ENCODE measurements around the gene LASP1.

The LASP1 gene

GRCh38 chr17:38889745-38890409, 20.0 kb downstream of the LASP1 start:
- no peak for DNase-seq

- no peak for DNase-seq
Observed at GRCh38 chr17:38890410-38890746, 20.5 kb downstream of the LASP1 start.

- no peak for DNase-seq
Observed at GRCh38 chr17:38891441-38891840, 21.6 kb downstream of the LASP1 start.

GRCh38 chr17:38892083-38892482, 22.2 kb downstream of the LASP1 start:
- no peak for DNase-seq

- no peak for DNase-seq
Observed at GRCh38 chr17:38892620-38893019, 22.8 kb downstream of the LASP1 start.

GRCh38 chr17:38893113-38893512, 23.3 kb downstream of the LASP1 start:
- no peak for DNase-seq

- DNase-seq, result no peak
Observed at GRCh38 chr17:38893607-38894006, 23.7 kb downstream of the LASP1 start.

GRCh38 chr17:38894276-38894675, 24.4 kb downstream of the LASP1 start:
- DNase-seq, result no peak

- no peak for DNase-seq
Observed at GRCh38 chr17:38896346-38896954, 26.6 kb downstream of the LASP1 start.

GRCh38 chr17:38897176-38897575, 27.3 kb downstream of the LASP1 start:
- DNase-seq, result no peak

- DNase-seq, result no peak
Observed at GRCh38 chr17:38897671-38898290, 27.9 kb downstream of the LASP1 start.

- DNase-seq, result no peak
Observed at GRCh38 chr17:38898291-38898679, 28.4 kb downstream of the LASP1 start.

GRCh38 chr17:38898812-38899348, 29.0 kb downstream of the LASP1 start:
- DNase-seq, result no peak

- DNase-seq, result no peak
Observed at GRCh38 chr17:38899421-38899820, 29.6 kb downstream of the LASP1 start.

- no peak for DNase-seq
Observed at GRCh38 chr17:38900978-38901656, 31.3 kb downstream of the LASP1 start.

- no peak for DNase-seq
Observed at GRCh38 chr17:38903404-38903803, 33.5 kb downstream of the LASP1 start.

GRCh38 chr17:38904892-38905291, 35.0 kb downstream of the LASP1 start:
- DNase-seq, result no peak

- DNase-seq, result no peak
Observed at GRCh38 chr17:38905375-38905774, 35.5 kb downstream of the LASP1 start.

- DNase-seq, result no peak
Observed at GRCh38 chr17:38906460-38907228, 36.8 kb downstream of the LASP1 start.

GRCh38 chr17:38907930-38908675, 38.2 kb downstream of the LASP1 start:
- no peak for DNase-seq

GRCh38 chr17:38908676-38909181, 38.9 kb downstream of the LASP1 start:
- no peak for DNase-seq

- no peak for DNase-seq
Observed at GRCh38 chr17:38910325-38910724, 40.5 kb downstream of the LASP1 start.

All from NCI-H774 (cell line).